HEK293 (cell line): ENCODE measurements around the gene LCMT1.

Experiments
- CTCF ChIP-seq: fragments of 450-650 bp; formaldehyde crosslinking; IDR thresholded peaks from 2 replicates; pipeline ENCODE4 v1.5.1; 2016; ENCODE audit warnings: missing biosample characterization, missing genetic modification characterization
- MYNN ChIP-seq: fragments of 450-650 bp; formaldehyde crosslinking; IDR thresholded peaks from 2 replicates; pipeline ENCODE4 v1.5.1; 2016; ENCODE audit warnings: missing biosample characterization, missing genetic modification characterization, borderline replicate concordance
- PRDM2 ChIP-seq: fragments of 450-650 bp; formaldehyde crosslinking; IDR thresholded peaks from 2 replicates; pipeline ENCODE4 v1.5.1; 2016; ENCODE audit warnings: missing biosample characterization, missing genetic modification characterization, borderline replicate concordance
- TCF7L2 ChIP-seq: IDR thresholded peaks from 2 replicates; pipeline ENCODE4 v1.6.1; 2011; ENCODE audit warnings: low read depth, mild to moderate bottlenecking, inconsistent platforms, low read length, moderate library complexity, borderline replicate concordance
- ZNF133 ChIP-seq: fragments of 450-650 bp; formaldehyde crosslinking; IDR thresholded peaks from 2 replicates; pipeline ENCODE4 v1.5.1; 2016; ENCODE audit warnings: missing biosample characterization, missing genetic modification characterization
- ZNF776 ChIP-seq: fragments of 450-650 bp; formaldehyde crosslinking; IDR thresholded peaks from 2 replicates; pipeline ENCODE4 v1.5.0; 2017; ENCODE audit warnings: missing biosample characterization, missing genetic modification characterization, borderline replicate concordance

GRCh38 chr16:25163683-25164082 lies 52.1 kb downstream of the LCMT1 start:
- TF ChIP-seq ZNF776 (tag by site-specific recombination): no peak
- no peak for TF ChIP-seq PRDM2 (tag by site-specific recombination)
- TF ChIP-seq CTCF (tag by site-specific recombination): no peak
- no peak for TF ChIP-seq ZNF133 (tag by site-specific recombination)
- TF ChIP-seq MYNN (tag by site-specific recombination): no peak
- TF ChIP-seq TCF7L2: no peak
